Endothelial cell of umbilical vein (primary cell): ENCODE measurements around the gene SCAND1. TPM values are rescaled to one million over a fixed set of nuclear protein-coding genes. Genes with fewer than 3 reads are reported as not detected.

Experiments used
- BruUV-seq: library from RNA; stranded (reverse); fragments of 400-500 nt; replicated peaks from 2 replicates; lab custom pipeline; 2021; lab: Mats Ljungman, UMichigan
- CTCF ChIA-PET: fragments of 300-600, 350-600 bp; sonication (Branson Sonifier 250); formaldehyde crosslinking; loops from one replicate; lab custom pipeline; 2021; ENCODE audit warnings: antibody characterized with exemption, inconsistent platforms; lab: Charles Lee
- POLR2A ChIA-PET: fragments of 300-600, 350-600 bp; sonication (Branson Sonifier 250); formaldehyde crosslinking; loops from one replicate; lab custom pipeline; 2021; ENCODE audit warnings: antibody characterized with exemption, inconsistent platforms; lab: Charles Lee
- DNase-seq: peaks from one replicate; pipeline ENCODE4 v3.0.0-alpha.2; 2011; ENCODE audit warnings: low read depth, low spot score
- FAIRE-seq: peaks from 2 replicates; lab custom pipeline; 2011; peaks lifted over from hg19 to GRCh38; lab: Jason Lieb, UNC
- H2AFZ ChIP-seq: 2 replicates; pipeline ENCODE4 v1.6.0; 2012; ENCODE audit warnings: low read depth, low read length, control low read depth, inconsistent platforms
- H3K27ac ChIP-seq: 2 replicates; pipeline ENCODE4 v1.5.1; 2011; ENCODE audit warnings: low read depth, mild to moderate bottlenecking, control low read depth, low read length, moderate library complexity; ENCODE audit not compliant: insufficient read depth
- H3K27me3 ChIP-seq, 2 experiments: 2 replicates each; pipeline versions ENCODE4 v1.6.0 to v1.6.1; 2011; ENCODE audit warnings: low read length in 2 of 2, mixed read lengths in 1 of 2; ENCODE audit not compliant: control insufficient read depth in 2 of 2, insufficient read depth in 2 of 2
- H3K36me3 ChIP-seq, 2 experiments: 2 replicates in 1 of 2; 3 replicates in 1 of 2; pipeline ENCODE4 v1.5.1; 2011; ENCODE audit warnings: low read length in 2 of 2, mild to moderate bottlenecking in 1 of 2, moderate library complexity in 1 of 2; ENCODE audit not compliant: control insufficient read depth in 2 of 2, insufficient read depth in 2 of 2; ENCODE audit errors: extremely low read depth in 1 of 2
- H3K4me1 ChIP-seq: 3 replicates; pipeline ENCODE4 v1.5.1; 2011; ENCODE audit warnings: mild to moderate bottlenecking, low read length; ENCODE audit not compliant: control insufficient read depth, insufficient read depth; ENCODE audit errors: extremely low read depth
- H3K4me2 ChIP-seq: 2 replicates; pipeline ENCODE4 v1.6.1; 2011; ENCODE audit warnings: low read length, control low read depth, mixed read lengths; ENCODE audit not compliant: insufficient read depth
- H3K4me3 ChIP-seq, 3 experiments: fragments of 200-600 bp in 1 of 3; sonication (generic), shearing (Covaris generic) in 1 of 3; replicated peaks in 1 of 3; 2 replicates each; pipeline ENCODE4 v1.5.1; 2011 to 2016; ENCODE audit warnings: control low read depth in 3 of 3, low read length in 3 of 3, mild to moderate bottlenecking in 2 of 3, inconsistent platforms in 1 of 3, low read depth in 1 of 3, moderate library complexity in 1 of 3; ENCODE audit not compliant: insufficient read depth in 1 of 3
- H3K79me2 ChIP-seq: 2 replicates; pipeline ENCODE4 v1.6.0; 2012; ENCODE audit warnings: low read length, inconsistent platforms; ENCODE audit not compliant: control insufficient read depth, insufficient read depth
- H3K9ac ChIP-seq: replicated peaks from 2 replicates; pipeline ENCODE3; 2011; ENCODE audit warnings: low read length, control low read depth; ENCODE audit not compliant: insufficient read depth; ENCODE audit errors: extremely low read depth
- H3K9me1 ChIP-seq: replicated peaks from 3 replicates; pipeline ENCODE4 v1.6.0; 2011; ENCODE audit warnings: mild to moderate bottlenecking, low read length; ENCODE audit not compliant: control insufficient read depth, insufficient read depth; ENCODE audit errors: extremely low read depth
- H3K9me3 ChIP-seq: replicated peaks from 2 replicates; pipeline ENCODE4 v1.5.1; 2012; ENCODE audit warnings: low read length, inconsistent platforms; ENCODE audit not compliant: control insufficient read depth, insufficient read depth
- H4K20me1 ChIP-seq: replicated peaks from 2 replicates; pipeline ENCODE3; 2011; ENCODE audit warnings: mild to moderate bottlenecking, low read length; ENCODE audit not compliant: control insufficient read depth, insufficient read depth; ENCODE audit errors: extremely low read depth
- CTCF ChIP-seq, 2 donors: IDR thresholded peaks; 1 replicate in 1 of 2; 2 replicates in 1 of 2; pipeline ENCODE4 v1.5.1; 2011; ENCODE audit warnings: low read length in 2 of 2, mild to moderate bottlenecking in 2 of 2, moderate library complexity in 2 of 2, control low read depth in 1 of 2, inconsistent platforms in 1 of 2, low read depth in 1 of 2; ENCODE audit not compliant: insufficient read depth in 1 of 2; ENCODE audit errors: extremely low read depth in 1 of 2
- JUN ChIP-seq: IDR thresholded peaks from 2 replicates; pipeline ENCODE4 v1.6.1; 2011; ENCODE audit warnings: borderline replicate concordance, low read depth; ENCODE audit not compliant: insufficient read length, insufficient read depth
- MAX ChIP-seq: IDR thresholded peaks from 2 replicates; pipeline ENCODE4 v1.6.1; 2011; ENCODE audit not compliant: insufficient read depth, insufficient read length
- MYC ChIP-seq: IDR thresholded peaks from one replicate; pipeline ENCODE4 v1.6.1; 2011; ENCODE audit warnings: mild to moderate bottlenecking, low read depth, low read length
- POLR2A ChIP-seq: IDR thresholded peaks from 2 replicates; pipeline ENCODE4 v1.6.1; 2012; ENCODE audit warnings: low read depth, mild to moderate bottlenecking, control low read depth, low read length
- dilution Hi-C: fragments of 300-500 bp; cut with MboI; formaldehyde crosslinking; loops from one replicate; pipeline ENCODE4 v1.15.0; 2019; ENCODE audit warnings: low sequenced_read_pairs; ENCODE audit not compliant: extremely low pct_ligation_motif_present
- intact Hi-C: fragments of 100-400 bp; cut with micrococcal nuclease; formaldehyde crosslinking; loops from one replicate; pipeline ENCODE4 v1.10.0; 2022
- polyA plus RNA-seq, 4 experiments: library from polyadenylated mRNA; depleted of rRNA in 3 of 4; stranded (reverse) in 3 of 4; unstranded in 1 of 4; fragments of >200 nt; gene quantifications; 2 replicates each; pipeline versions ENCODE4 v1.2.1 to v1.2.3, GENCODE V29; 2011 to 2012; ENCODE audit warnings: missing spikeins in 1 of 4
- total RNA-seq: library from RNA; stranded (reverse); gene quantifications from 2 replicates; pipeline ENCODE4 v1.2.3, GENCODE V29; 2021

SCAND1 gene
- total and polyA plus RNA-seq, 2 donors (not counting 3 experiments of a cell fraction or from before 2014, with no cell fraction given), result 83.5 to 85.7 TPM

GRCh38 chr20:35947907-35948306 lies 6.4 kb downstream of the SCAND1 start:
- H3K27ac ChIP-seq, result no peak overlapping the region
- CTCF ChIA-PET, result interaction anchor here (0.9 to 1.2 kb wide), 6 partner anchors 21 to 329 kb away, joined by 3 to 8 read pairs (median 4); no protein-coding TSS in a partner anchor
- H3K4me2 ChIP-seq, result no peak overlapping the region
- dilution Hi-C loops (no loop called here), intact Hi-C loops (no loop called here)
- peaks cover 6% of the 10 kb centered on the region for H3K4me1 ChIP-seq
- no peaks in the 10 kb centered on the region for H3K9me1 ChIP-seq
- FAIRE-seq, result no peak
- H2AFZ ChIP-seq, result no peak overlapping the region
- POLR2A ChIA-PET, result no interaction called here
- no peaks in the 10 kb centered on the region for H4K20me1 ChIP-seq
- H3K36me3 ChIP-seq, result peaks cover 0 to 15% of the 10 kb centered on the region in 2 experiments
- DNase-seq, result no peak
- no peaks in the 10 kb centered on the region for H3K27me3 ChIP-seq
- H3K79me2 ChIP-seq, result peaks cover 11% of the 10 kb centered on the region
- H3K4me3 ChIP-seq, result no peak overlapping the region
- no peaks in the 10 kb centered on the region for H3K9me3 ChIP-seq
- no peak for TF ChIP-seq MYC
- no peak for TF ChIP-seq JUN
- TF ChIP-seq CTCF (IDR thresholded peaks at IDR 0.05; ENCODE audit: extremely low read depth in 1 of 2, insufficient read depth in 1 of 2, low read depth in 1 of 2, low read length in 2 of 2), result no peak
- no peak for TF ChIP-seq MAX
- BruUV-seq, result TSS peak; percentile 23
- H3K9ac ChIP-seq, result no peak overlapping the region

- Histone ChIP-seq H3K79me2 (peaks cover 7% of the 10 kb centered on the region), H4K20me1 (no peaks in the 10 kb centered on the region), H3K9me1 (no peaks in the 10 kb centered on the region), H3K4me1 (peaks cover 2% of the 10 kb centered on the region), H3K4me3 (no peak overlapping the region), H2AFZ (no peak overlapping the region), H3K9me3 (no peaks in the 10 kb centered on the region), H3K9ac (no peak overlapping the region), H3K27ac (no peak overlapping the region), H3K27me3 (no peaks in the 10 kb centered on the region), H3K36me3 (peaks cover 0 to 15% of the 10 kb centered on the region in 2 experiments), H3K4me2 (no peak overlapping the region)
- intact Hi-C loops (no loop called here), dilution Hi-C loops (no loop called here)
- BruUV-seq, result no TSS peak
- FAIRE-seq (no peak), DNase-seq (peak; percentile 14)
- TF ChIP-seq CTCF (IDR thresholded peaks at IDR 0.05; ENCODE audit: extremely low read depth in 1 of 2, insufficient read depth in 1 of 2, low read depth in 1 of 2, low read length in 2 of 2), result peak; percentile 34 to 51
- TF ChIP-seq POLR2A, result no peak
- ChIA-PET CTCF (interaction anchor here (0.9 to 1.2 kb wide), 6 partner anchors 20 to 328 kb away, joined by 3 to 8 read pairs (median 4); no protein-coding TSS in a partner anchor), POLR2A (interaction anchor here (0.7 kb wide), 1 partner anchor 594 kb away, joined by 3 read pairs; the partner anchor contains the start of gene MYL9)
Measured at GRCh38 chr20:35947489-35947888, 6.8 kb downstream of the SCAND1 start.
